ENCODE data around the gene LGI4.

GRCh38 chr19:35122687-35123551 is 11.9 kb downstream of the LGI4 start:
- no peak for TF ChIP-seq CTCF (IDR thresholded peaks at IDR 0.05; ENCODE audit: insufficient read depth, low read length, poor library complexity, severe bottlenecking)
- TF ChIP-seq EZH2phosphoT487 (conservative IDR thresholded peaks at IDR 0.05; ENCODE audit: low read length) = no peak
